Effector memory CD4-positive, alpha-beta T cell (primary cell): ENCODE results near the gene HGFAC.
"Not testable (repeated sequence)": the region's sequence is repeated elsewhere in the genome, so short reads cannot be mapped to it uniquely, and the experiment has no call there.

Experiments
- DNase-seq, 3 donors: peaks; one replicate each; pipeline ENCODE4 v3.0.0-alpha.2; 2020
- H3K27ac ChIP-seq: 2 replicates; pipeline ENCODE4 v1.7.0; 2013; ENCODE audit warnings: mild to moderate bottlenecking, low read length, moderate library complexity; ENCODE audit not compliant: insufficient read depth, poor library complexity, severe bottlenecking
- H3K27me3 ChIP-seq: replicated peaks from 2 replicates; pipeline ENCODE4 v1.7.0; 2013; ENCODE audit warnings: mild to moderate bottlenecking, low read length; ENCODE audit not compliant: insufficient read depth, control insufficient read depth, poor library complexity, severe bottlenecking
- H3K36me3 ChIP-seq: 2 replicates; pipeline ENCODE4 v1.7.0; 2013; ENCODE audit warnings: mild to moderate bottlenecking, low read length, moderate library complexity; ENCODE audit not compliant: control insufficient read depth, insufficient read depth
- H3K4me1 ChIP-seq: 2 replicates; pipeline ENCODE4 v1.7.0; 2013; ENCODE audit warnings: low read length, mild to moderate bottlenecking; ENCODE audit not compliant: control insufficient read depth, insufficient read depth, poor library complexity, severe bottlenecking
- H3K4me3 ChIP-seq: 2 replicates; pipeline ENCODE4 v1.7.0; 2013; ENCODE audit warnings: low read length, low read depth, mild to moderate bottlenecking; ENCODE audit not compliant: insufficient read depth, poor library complexity, severe bottlenecking
- H3K9me3 ChIP-seq: 2 replicates; pipeline ENCODE4 v1.7.0; 2013; ENCODE audit warnings: mild to moderate bottlenecking, low read length, moderate library complexity; ENCODE audit not compliant: control insufficient read depth

The HGFAC gene

DNA sequence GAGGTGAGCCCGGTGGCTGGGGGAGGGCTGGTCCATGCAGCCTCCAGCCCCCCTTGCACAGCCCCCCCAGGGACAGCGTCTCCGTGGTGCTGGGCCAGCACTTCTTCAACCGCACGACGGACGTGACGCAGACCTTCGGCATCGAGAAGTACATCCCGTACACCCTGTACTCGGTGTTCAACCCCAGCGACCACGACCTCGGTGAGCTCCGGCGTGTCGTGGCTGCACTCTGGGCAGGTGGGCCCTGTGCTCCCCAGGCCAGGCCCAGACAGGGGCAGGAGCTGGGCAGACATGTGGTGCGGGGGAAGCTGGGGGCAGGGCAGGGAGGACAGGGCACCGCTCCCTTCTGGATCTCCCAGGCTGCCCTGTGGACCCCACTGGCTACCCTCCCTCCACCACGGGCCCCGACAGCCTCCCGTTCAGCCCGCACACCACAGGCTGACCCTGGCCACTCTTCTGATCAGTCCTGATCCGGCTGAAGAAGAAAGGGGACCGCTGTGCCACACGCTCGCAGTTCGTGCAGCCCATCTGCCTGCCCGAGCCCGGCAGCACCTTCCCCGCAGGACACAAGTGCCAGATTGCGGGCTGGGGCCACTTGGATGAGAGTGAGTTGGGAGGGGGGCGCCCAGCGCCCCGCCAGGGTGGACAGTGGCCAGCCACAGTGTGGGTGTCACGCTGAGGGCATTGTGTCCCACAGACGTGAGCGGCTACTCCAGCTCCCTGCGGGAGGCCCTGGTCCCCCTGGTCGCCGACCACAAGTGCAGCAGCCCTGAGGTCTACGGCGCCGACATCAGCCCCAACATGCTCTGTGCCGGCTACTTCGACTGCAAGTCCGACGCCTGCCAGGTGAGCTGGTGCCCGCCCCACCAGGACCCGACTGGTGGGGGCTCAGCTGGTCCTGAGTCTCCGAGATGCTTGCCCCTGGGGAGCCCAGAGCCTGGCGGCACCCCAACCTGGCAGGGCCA, 5.9 kb downstream of the HGFAC start:
- no peak for DNase-seq
- no peaks in the 10 kb centered on the region for H3K4me1 ChIP-seq
- H3K27me3 ChIP-seq: no peaks in the 10 kb centered on the region
- H3K27ac ChIP-seq: no peak overlapping the region
- H3K9me3 ChIP-seq: no peaks in the 10 kb centered on the region
- no peak overlapping the region for H3K4me3 ChIP-seq
- no peaks in the 10 kb centered on the region for H3K36me3 ChIP-seq

DNA sequence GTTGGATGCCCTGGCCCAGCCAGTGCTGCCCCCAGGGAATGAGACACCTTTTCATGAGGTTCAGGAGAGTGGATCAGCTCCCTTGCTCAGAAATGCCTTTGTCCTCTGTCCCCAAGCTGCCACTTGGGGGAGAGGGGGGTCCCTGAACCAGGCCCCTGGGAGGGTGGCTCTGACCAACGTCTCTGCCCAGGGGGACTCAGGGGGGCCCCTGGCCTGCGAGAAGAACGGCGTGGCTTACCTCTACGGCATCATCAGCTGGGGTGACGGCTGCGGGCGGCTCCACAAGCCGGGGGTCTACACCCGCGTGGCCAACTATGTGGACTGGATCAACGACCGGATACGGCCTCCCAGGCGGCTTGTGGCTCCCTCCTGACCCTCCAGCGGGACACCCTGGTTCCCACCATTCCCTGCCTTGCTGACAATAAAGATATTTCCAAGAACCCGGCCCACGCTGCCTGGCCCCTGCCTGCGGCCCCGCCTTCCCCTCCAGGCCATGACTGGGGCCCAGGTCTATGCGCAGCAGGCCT, 7.3 kb downstream of the HGFAC start:
- no peaks in the 10 kb centered on the region for H3K9me3 ChIP-seq
- H3K4me3 ChIP-seq: no peak overlapping the region
- no peaks in the 10 kb centered on the region for H3K4me1 ChIP-seq
- no peak overlapping the region for H3K27ac ChIP-seq
- no peak for DNase-seq
- no peaks in the 10 kb centered on the region for H3K36me3 ChIP-seq
- no peaks in the 10 kb centered on the region for H3K27me3 ChIP-seq

DNA sequence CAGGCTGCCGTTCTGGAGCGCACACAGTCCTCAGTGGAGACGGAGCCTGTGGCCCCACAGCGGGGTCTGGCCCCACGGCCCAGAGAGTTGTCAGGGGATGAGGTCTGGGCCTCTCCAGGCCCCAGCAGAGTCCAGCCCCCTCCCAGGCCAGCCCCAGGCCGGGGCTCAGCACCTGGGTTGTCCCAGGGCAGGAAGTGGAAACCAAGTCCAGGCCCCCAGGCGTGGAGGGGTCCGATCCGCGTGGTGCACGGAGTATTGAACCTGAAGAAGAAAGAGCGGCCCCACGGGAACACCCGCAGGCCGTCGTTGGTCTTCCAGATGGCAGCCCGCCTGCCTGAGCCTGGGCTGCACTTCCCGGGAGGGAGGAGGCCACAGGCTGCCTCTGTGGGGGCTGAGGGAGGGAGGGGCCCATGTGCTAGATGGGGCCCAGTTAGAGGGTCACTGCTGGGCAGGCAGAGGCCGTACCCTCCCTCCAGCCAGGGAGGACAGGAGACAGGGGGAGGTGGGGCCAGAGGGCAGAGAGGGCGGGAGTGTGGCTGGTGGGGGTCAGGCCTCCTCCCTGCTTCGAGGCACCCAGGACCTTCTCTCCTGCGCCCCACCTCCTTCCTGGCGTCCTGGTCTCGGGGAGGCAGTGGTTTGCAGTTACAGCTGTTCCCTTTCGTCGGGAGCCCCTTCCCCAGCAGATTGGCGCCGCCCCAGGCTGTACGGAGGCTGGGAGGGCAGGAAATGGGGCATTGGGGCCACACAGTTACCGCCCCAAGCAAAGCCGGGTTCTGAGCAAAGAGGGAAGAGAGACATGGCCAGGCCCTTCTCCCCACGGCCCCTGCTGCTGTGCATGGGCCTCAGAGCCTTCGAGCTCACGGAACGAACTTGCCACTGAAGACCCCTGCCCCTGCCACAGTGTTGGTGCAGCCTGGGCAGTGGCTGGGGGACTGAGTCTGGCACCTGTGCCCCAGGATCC, 8.1 kb downstream of the HGFAC start:
- Histone ChIP-seq H3K9me3 (no peaks in the 10 kb centered on the region), H3K36me3 (no peaks in the 10 kb centered on the region), H3K27ac (no peak overlapping the region), H3K27me3 (no peaks in the 10 kb centered on the region), H3K4me1 (no peaks in the 10 kb centered on the region), H3K4me3 (no peak overlapping the region)
- no peak for DNase-seq

DNA sequence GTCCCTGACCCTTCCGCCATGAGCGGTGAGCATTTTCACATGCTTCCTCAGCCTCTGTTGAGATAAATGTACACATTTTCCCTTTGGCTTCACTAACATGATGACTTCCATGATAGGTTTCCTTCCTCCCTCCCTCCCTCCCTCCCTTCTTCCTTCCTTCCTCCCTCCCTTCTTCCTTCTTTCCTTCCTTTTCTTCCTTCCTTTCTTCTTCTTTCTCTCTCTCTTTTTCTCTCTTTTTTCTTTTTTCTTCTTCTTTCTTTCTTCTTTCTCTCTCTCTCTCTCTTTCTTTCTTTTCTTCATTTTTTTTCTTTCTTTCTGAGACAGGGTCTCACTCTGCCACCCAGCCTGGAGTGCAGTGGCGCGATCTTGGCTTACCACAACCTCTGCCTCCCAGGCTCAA, 8.9 kb downstream of the HGFAC start:
- no peaks in the 10 kb centered on the region for H3K27me3 ChIP-seq

DNA sequence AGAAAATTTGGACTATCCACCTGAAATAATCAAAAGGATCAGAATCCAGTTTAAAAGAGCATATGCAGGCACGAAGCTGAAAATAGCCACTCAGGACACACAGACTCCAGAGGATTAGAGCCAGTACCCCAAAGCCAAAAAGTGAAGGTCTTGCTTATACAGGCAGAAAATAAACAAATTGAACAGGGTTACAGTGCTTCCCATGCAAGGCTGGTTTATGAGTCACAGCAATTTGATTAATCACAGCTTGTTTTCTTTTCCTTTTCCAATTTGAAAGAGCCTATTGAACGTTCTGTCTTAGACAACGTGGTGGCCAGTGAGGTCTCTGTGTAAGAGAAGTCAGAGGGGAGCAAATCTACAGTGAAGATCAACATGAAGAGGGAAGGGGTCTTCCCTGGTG, 10.2 kb downstream of the HGFAC start:
- DNase-seq: no peak
- H3K4me1 ChIP-seq: no peaks in the 10 kb centered on the region
- H3K27ac ChIP-seq: no peak overlapping the region
- no peaks in the 10 kb centered on the region for H3K9me3 ChIP-seq
- no peaks in the 10 kb centered on the region for H3K36me3 ChIP-seq
- H3K27me3 ChIP-seq: no peaks in the 10 kb centered on the region
- no peak overlapping the region for H3K4me3 ChIP-seq

More for the DNA sequence above, 8.9 kb downstream of the HGFAC start:
- no peak for DNase-seq
- Histone ChIP-seq H3K4me1 (no peaks in the 10 kb centered on the region), H3K9me3 (no peaks in the 10 kb centered on the region), H3K27ac (no peak overlapping the region), H3K4me3 (no peak overlapping the region), H3K36me3 (no peaks in the 10 kb centered on the region)

DNA sequence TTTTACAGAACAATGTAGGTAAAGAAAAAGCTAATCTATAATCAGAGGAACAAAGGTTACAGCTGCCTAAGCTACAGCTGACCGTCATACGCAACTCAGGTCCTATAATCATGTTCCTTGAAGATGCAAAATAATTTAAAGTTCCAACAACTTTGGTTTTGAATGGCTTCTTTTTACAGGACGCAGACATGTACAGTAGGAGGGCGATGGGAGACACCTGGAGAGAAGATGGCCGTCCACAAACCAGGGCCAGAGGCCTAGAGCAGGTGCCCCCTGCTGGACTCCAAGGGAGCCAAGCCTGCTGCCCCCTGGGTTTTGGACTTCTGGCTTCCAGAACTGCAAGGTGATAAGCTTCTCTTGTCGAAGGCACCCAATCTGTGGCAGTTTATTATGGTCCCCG, 10.6 kb downstream of the HGFAC start:
- Histone ChIP-seq H3K27ac (no peak overlapping the region), H3K4me1 (no peaks in the 10 kb centered on the region), H3K9me3 (no peaks in the 10 kb centered on the region), H3K36me3 (no peaks in the 10 kb centered on the region), H3K27me3 (no peaks in the 10 kb centered on the region), H3K4me3 (no peak overlapping the region)
- DNase-seq: no peak

DNA sequence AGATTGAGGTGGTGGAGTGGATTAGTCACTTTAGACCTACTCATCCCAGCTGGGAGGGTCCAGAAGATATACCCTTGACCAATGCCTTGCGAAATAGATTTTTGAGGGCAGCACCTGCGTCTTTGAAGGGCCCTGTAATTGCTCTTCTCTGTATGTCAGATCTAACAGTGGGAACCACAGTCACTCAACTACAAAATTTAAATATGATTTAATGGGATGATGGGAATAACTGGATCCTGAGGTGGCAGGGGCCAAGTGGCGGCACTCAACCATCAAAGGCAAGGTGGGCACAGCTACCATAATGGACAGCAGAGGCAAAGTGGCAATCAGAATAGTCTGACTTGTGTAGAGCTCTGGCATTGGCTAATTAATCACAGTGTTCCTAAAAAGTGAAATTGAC, 13.8 kb downstream of the HGFAC start:
- not testable (repeated sequence) for DNase-seq, H3K27me3 ChIP-seq, H3K36me3 ChIP-seq, H3K9me3 ChIP-seq, H3K27ac ChIP-seq, H3K4me1 ChIP-seq, H3K4me3 ChIP-seq

DNA sequence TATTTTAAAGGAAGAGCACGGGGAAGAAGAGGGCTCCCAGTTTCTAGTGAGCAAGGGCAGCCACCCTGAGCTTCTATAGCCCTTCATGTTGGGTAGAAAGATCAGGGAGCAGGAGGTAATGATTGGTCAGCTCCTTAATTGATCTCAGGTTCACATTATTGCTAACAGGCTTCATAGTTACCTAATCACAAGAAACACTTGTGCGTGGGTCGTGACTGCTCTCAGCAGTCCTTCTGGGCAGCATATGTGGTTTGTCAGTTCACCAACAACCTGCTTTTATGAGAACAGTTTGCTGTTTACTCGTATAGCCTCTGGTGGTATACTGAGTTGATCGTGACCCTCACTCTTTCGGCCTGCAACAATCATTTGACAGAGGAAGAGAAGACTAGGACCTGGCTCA, 16.6 kb downstream of the HGFAC start:
- Histone ChIP-seq H3K4me3 (no peak overlapping the region), H3K36me3 (no peaks in the 10 kb centered on the region), H3K27ac (no peak overlapping the region), H3K9me3 (no peaks in the 10 kb centered on the region), H3K27me3 (peaks cover 7% of the 10 kb centered on the region), H3K4me1 (no peaks in the 10 kb centered on the region)
- DNase-seq: no peak

DNA sequence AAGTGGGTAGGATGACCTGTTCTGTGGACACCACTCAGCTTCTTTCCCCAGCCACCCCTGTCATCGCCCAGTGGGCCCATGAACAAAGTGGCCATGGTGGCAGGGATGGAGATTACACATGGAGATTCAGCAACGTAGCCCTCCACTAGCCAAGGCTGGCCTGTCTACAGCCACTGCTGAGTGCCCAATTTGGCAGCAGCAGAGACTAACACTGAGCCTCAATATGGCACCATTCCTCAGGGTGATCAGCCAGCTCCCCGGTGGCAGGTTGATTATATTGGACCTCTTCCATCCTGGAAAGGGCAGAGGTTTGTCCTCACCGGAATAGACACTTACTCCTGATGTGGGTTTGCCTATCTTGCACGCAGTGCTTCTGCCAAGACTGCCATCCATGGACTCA, 17.4 kb downstream of the HGFAC start:
- H3K9me3 ChIP-seq, H3K36me3 ChIP-seq, H3K4me3 ChIP-seq, H3K27ac ChIP-seq, DNase-seq, H3K4me1 ChIP-seq: not testable (repeated sequence)
- peaks cover 14% of the 10 kb centered on the region for H3K27me3 ChIP-seq
